Adipocyte (in vitro differentiated cells): ENCODE data around the gene R3HDM4.
"Not testable (repeated sequence)": the region's sequence is repeated elsewhere in the genome, so short reads cannot be mapped to it uniquely, and the experiment has no call there.

ENCODE experiments used
- DNase-seq: peaks from one replicate; pipeline ENCODE4 v3.0.0-alpha.2; 2015; ENCODE audit warnings: low read depth
- H3K27me3 ChIP-seq: replicated peaks from 2 replicates; pipeline ENCODE4 v1.7.0; 2013; ENCODE audit warnings: mild to moderate bottlenecking, low read length, moderate library complexity; ENCODE audit not compliant: control insufficient read depth, insufficient read depth
- H3K36me3 ChIP-seq: 2 replicates; pipeline ENCODE4 v1.7.0; 2013; ENCODE audit warnings: low read length, mild to moderate bottlenecking, moderate library complexity; ENCODE audit not compliant: control insufficient read depth, insufficient read depth, severe bottlenecking
- H3K4me1 ChIP-seq: 2 replicates; pipeline ENCODE4 v1.7.0; 2013; ENCODE audit warnings: mild to moderate bottlenecking, low read length, moderate library complexity; ENCODE audit not compliant: control insufficient read depth, insufficient read depth
- H3K4me3 ChIP-seq: 2 replicates; pipeline ENCODE4 v1.7.0; 2013; ENCODE audit warnings: mild to moderate bottlenecking, low read length, moderate library complexity
- H3K9ac ChIP-seq: 2 replicates; pipeline ENCODE4 v1.7.0; 2013; ENCODE audit warnings: mild to moderate bottlenecking, low read length, moderate library complexity
- H3K9me3 ChIP-seq: 2 replicates; pipeline ENCODE4 v1.7.0; 2013; ENCODE audit warnings: mild to moderate bottlenecking, low read length, moderate library complexity; ENCODE audit not compliant: control insufficient read depth

R3HDM4 gene

GRCh38 chr19:882871-883497 lies 30.0 kb downstream of the R3HDM4 start:
- Histone ChIP-seq H3K4me1 (no peaks in the 10 kb centered on the region), H3K9me3 (no peaks in the 10 kb centered on the region), H3K4me3 (no peak overlapping the region), H3K36me3 (peaks cover 54% of the 10 kb centered on the region), H3K9ac (no peak overlapping the region), H3K27me3 (no peaks in the 10 kb centered on the region)
- DNase-seq = no peak

- H3K9me3 ChIP-seq = no peaks in the 10 kb centered on the region
- no peak overlapping the region for H3K4me3 ChIP-seq
- no peak for DNase-seq
- H3K4me1 ChIP-seq = no peaks in the 10 kb centered on the region
- no peak overlapping the region for H3K9ac ChIP-seq
- no peaks in the 10 kb centered on the region for H3K27me3 ChIP-seq
- H3K36me3 ChIP-seq = peaks cover 53% of the 10 kb centered on the region
These were observed 31.5 kb downstream of the R3HDM4 start for GRCh38 chr19:881385-882071.

DNA sequence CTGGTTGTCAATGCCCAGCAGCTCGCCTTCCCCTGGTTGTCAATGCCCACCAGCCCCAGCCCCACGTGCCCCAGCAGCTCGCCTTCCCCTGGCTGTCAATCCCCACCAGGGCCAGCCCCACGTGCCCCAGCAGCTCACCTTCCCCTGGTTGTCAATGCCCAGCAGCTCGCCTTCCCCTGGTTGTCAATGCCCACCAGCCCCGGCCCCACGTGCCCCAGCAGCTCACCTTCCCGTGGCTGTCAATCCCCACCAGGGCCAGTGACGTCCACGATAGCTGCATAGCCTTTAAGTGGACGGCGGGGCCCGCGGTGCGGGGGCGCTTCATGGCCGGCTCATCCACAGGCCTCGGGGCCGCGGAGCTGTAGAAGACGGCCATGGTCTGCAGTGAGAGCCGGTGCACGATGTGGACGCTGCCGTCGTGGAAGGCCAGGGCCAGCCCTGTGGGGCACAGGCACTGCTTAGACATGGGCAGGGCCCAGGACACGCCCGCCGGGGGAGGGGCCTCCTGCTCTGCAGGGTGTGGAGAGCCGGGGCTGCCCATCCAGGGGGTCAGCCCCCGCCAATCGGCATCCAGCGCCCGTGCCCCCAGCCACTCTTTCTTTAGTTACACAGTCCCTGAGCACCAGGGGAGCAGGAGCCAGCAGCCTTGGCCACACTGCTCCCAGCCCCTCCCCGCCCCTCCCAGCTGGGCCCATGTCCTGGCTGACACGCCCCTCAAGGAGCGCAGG lies 33.1 kb downstream of the R3HDM4 start:
- Histone ChIP-seq H3K9me3 (no peaks in the 10 kb centered on the region), H3K27me3 (no peaks in the 10 kb centered on the region), H3K4me3 (no peak overlapping the region), H3K9ac (no peak overlapping the region), H3K36me3 (peaks cover 53% of the 10 kb centered on the region), H3K4me1 (no peaks in the 10 kb centered on the region)
- DNase-seq = no peak

GRCh38 chr19:878751-879561 lies 34.1 kb downstream of the R3HDM4 start:
- H3K4me3 ChIP-seq, H3K4me1 ChIP-seq, DNase-seq, H3K9me3 ChIP-seq, H3K27me3 ChIP-seq, H3K9ac ChIP-seq: not testable (repeated sequence)
- peaks cover 53% of the 10 kb centered on the region for H3K36me3 ChIP-seq

- not testable (repeated sequence) for H3K9me3 ChIP-seq, H3K9ac ChIP-seq, H3K4me1 ChIP-seq, H3K4me3 ChIP-seq, DNase-seq, H3K27me3 ChIP-seq
- H3K36me3 ChIP-seq = peaks cover 48% of the 10 kb centered on the region
These were observed 34.9 kb downstream of the R3HDM4 start for GRCh38 chr19:877992-878660.

DNA sequence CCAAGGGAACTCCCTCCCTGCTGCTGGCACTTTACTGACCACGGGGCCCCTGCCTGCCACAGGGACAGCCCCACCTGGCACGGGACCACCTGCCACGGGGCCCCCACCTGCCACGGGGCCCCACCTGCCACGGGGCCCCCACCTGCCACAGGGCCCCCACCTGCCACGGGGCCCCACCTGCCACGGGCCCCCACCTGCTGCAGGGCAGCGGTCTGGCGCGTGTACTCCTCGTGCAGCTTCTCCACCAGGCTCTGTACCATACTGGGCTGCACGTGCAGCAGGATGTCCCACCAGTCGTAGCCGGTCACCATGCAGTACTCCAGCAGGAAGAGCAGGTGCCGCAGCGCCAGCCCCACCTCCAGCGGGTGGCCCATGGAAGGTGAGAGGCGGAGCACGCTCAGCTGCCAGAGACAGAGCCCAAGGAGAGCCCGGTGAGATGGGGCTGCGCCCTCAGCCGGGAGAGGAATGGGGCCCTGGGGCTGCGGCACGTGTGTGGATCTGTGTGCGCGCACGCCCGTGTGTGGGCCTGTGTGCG lies 36.2 kb downstream of the R3HDM4 start:
- H3K27me3 ChIP-seq = no peaks in the 10 kb centered on the region
- H3K4me3 ChIP-seq = no peak overlapping the region
- H3K9ac ChIP-seq = no peak overlapping the region
- H3K9me3 ChIP-seq = no peaks in the 10 kb centered on the region
- H3K36me3 ChIP-seq = peaks cover 35% of the 10 kb centered on the region
- no peak for DNase-seq
- peaks cover 3% of the 10 kb centered on the region for H3K4me1 ChIP-seq

GRCh38 chr19:876089-876488 lies 36.9 kb downstream of the R3HDM4 start:
- Histone ChIP-seq H3K9me3 (no peaks in the 10 kb centered on the region), H3K27me3 (no peaks in the 10 kb centered on the region), H3K9ac (no peak overlapping the region), H3K4me3 (no peak overlapping the region), H3K4me1 (peaks cover 3% of the 10 kb centered on the region), H3K36me3 (peaks cover 28% of the 10 kb centered on the region)
- DNase-seq = no peak

DNA sequence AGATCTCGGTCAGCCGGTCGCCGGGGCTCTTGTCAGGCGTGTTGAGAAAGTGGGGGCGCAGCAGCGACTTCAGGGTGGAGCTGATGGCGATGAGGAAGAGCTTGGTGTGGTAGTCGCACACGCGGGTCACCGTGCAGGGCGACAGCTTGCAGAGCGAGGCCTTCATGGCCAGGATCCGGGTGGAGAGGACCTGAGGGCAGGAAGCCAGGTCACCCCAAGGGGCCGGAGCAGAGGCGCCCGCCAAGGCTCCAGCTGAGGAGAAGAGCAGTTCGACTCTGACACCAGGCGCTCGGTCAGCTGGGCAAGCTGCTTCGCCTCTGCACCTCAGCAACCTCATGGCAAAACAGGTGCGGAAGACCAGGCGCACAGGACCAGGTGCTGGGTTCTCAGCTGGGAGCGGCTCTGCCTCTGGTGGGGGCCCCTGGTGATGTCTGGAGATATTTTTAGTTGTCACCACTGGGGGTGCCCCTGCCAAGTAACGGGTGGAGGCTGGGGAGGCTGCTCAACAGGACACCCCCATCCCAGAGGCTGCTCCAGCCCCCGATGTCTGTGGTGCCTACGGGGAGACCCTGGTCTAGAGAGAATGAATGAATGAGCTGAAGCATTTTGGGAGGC lies 37.6 kb downstream of the R3HDM4 start:
- no peak overlapping the region for H3K9ac ChIP-seq
- H3K4me3 ChIP-seq = no peak overlapping the region
- H3K36me3 ChIP-seq = peaks cover 24% of the 10 kb centered on the region
- DNase-seq = no peak
- no peaks in the 10 kb centered on the region for H3K9me3 ChIP-seq
- peaks cover 7% of the 10 kb centered on the region for H3K4me1 ChIP-seq
- no peaks in the 10 kb centered on the region for H3K27me3 ChIP-seq

DNA sequence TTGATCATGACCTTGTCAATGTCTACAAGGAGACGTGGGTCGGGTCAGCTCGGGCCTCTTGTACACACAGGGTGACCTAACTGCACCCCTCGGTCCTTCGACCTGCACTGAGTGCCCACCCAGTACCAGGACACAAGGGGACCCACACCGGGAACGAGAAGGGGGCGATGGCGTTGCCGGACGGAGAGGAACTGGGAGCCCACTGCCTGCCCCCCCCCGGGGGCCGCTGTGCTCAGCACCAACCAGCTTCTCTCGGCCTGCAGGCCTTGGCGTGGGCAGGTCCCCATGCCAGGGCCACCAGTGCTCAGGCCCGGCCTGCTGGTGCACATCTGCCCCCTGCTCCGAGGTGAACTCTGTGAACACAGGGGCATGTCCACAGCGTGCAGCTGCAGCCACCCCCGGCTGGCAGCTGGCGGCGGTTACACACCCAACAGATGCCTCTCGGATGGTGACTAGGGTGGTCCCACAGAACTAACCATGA lies 39.4 kb downstream of the R3HDM4 start:
- no peak overlapping the region for H3K9ac ChIP-seq
- no peak for DNase-seq
- no peaks in the 10 kb centered on the region for H3K9me3 ChIP-seq
- H3K36me3 ChIP-seq = peaks cover 21% of the 10 kb centered on the region
- H3K4me1 ChIP-seq = peaks cover 22% of the 10 kb centered on the region
- no peaks in the 10 kb centered on the region for H3K27me3 ChIP-seq
- no peak overlapping the region for H3K4me3 ChIP-seq

GRCh38 chr19:873084-873483 lies 39.9 kb downstream of the R3HDM4 start:
- Histone ChIP-seq H3K9ac (no peak overlapping the region), H3K36me3 (peaks cover 21% of the 10 kb centered on the region), H3K4me1 (peaks cover 23% of the 10 kb centered on the region), H3K27me3 (no peaks in the 10 kb centered on the region), H3K4me3 (no peak overlapping the region), H3K9me3 (no peaks in the 10 kb centered on the region)
- DNase-seq = peak; percentile 27
